CD14-positive monocyte (primary cell): ENCODE measurements around the gene SLC35F1. TPM values are rescaled to one million over a fixed set of nuclear protein-coding genes. Genes with fewer than 3 reads are reported as not detected.

Experiments used
- DNase-seq, 3 donors: peaks; one replicate each; pipeline ENCODE4 v3.0.0-alpha.2; 2011 to 2022
- H2AFZ ChIP-seq: 2 replicates; pipeline ENCODE4 v1.6.0; 2012; ENCODE audit warnings: mild to moderate bottlenecking, low read depth, low read length, inconsistent platforms; ENCODE audit not compliant: insufficient read depth, poor library complexity, severe bottlenecking
- H3K27ac ChIP-seq, 2 donors: 1 replicate in 1 of 2; 2 replicates in 1 of 2; pipeline ENCODE4 v1.5.1; 2012 to 2013; ENCODE audit warnings: low read length in 2 of 2, control low read depth in 1 of 2, inconsistent platforms in 1 of 2, low read depth in 1 of 2, mild to moderate bottlenecking in 1 of 2
- H3K27me3 ChIP-seq, 2 donors: one replicate each; pipeline versions ENCODE4 v1.6.0 to v1.6.1; 2011 to 2013; ENCODE audit warnings: low read length in 2 of 2; ENCODE audit not compliant: control insufficient read depth in 2 of 2, insufficient read depth in 2 of 2
- H3K36me3 ChIP-seq, 2 donors: replicated peaks in 1 of 2; 1 replicate in 1 of 2; 2 replicates in 1 of 2; pipeline versions ENCODE4 v1.5.1 to v1.6.1; 2012 to 2013; ENCODE audit warnings: low read length in 2 of 2, control low read depth in 1 of 2, inconsistent platforms in 1 of 2, mild to moderate bottlenecking in 1 of 2; ENCODE audit not compliant: insufficient read depth in 2 of 2, control insufficient read depth in 1 of 2
- H3K4me1 ChIP-seq, 2 donors: 1 replicate in 1 of 2; 2 replicates in 1 of 2; pipeline versions ENCODE4 v1.5.1 to v1.6.1; 2012 to 2013; ENCODE audit warnings: low read length in 2 of 2, control low read depth in 1 of 2, inconsistent platforms in 1 of 2, mild to moderate bottlenecking in 1 of 2, moderate library complexity in 1 of 2; ENCODE audit not compliant: insufficient read depth in 2 of 2, control insufficient read depth in 1 of 2
- H3K4me2 ChIP-seq: replicated peaks from 2 replicates; pipeline ENCODE3; 2012; ENCODE audit warnings: low read length, moderate library complexity, mild to moderate bottlenecking; ENCODE audit not compliant: poor library complexity, severe bottlenecking; ENCODE audit errors: extremely low read depth
- H3K4me3 ChIP-seq, 3 experiments: fragments of 200-600 bp in 1 of 3; sonication (generic) in 1 of 3; replicated peaks in 1 of 3; 1 replicate in 2 of 3; 2 replicates in 1 of 3; pipeline ENCODE4 v1.5.1; 2011 to 2013; ENCODE audit warnings: low read length in 3 of 3, mild to moderate bottlenecking in 3 of 3, control low read depth in 2 of 3, low read depth in 2 of 3, inconsistent platforms in 1 of 3, moderate library complexity in 1 of 3
- H3K79me2 ChIP-seq: 2 replicates; pipeline ENCODE4 v1.6.0; 2012; ENCODE audit warnings: mild to moderate bottlenecking, control low read depth, inconsistent platforms, low read length, moderate library complexity; ENCODE audit not compliant: insufficient read depth
- H3K9ac ChIP-seq: 2 replicates; pipeline ENCODE4 v1.6.0; 2017; ENCODE audit warnings: low read length, mild to moderate bottlenecking; ENCODE audit not compliant: insufficient read depth, poor library complexity, severe bottlenecking
- H3K9me3 ChIP-seq, 2 donors: replicated peaks in 1 of 2; 1 replicate in 1 of 2; 2 replicates in 1 of 2; pipeline versions ENCODE4 v1.5.1 to v1.6.1; 2012 to 2013; ENCODE audit warnings: low read length in 2 of 2, control low read depth in 1 of 2; ENCODE audit not compliant: control insufficient read depth in 1 of 2, insufficient read depth in 1 of 2
- H4K20me1 ChIP-seq: 2 replicates; pipeline ENCODE4 v1.6.0; 2012; ENCODE audit warnings: mild to moderate bottlenecking, low read length, control low read depth, moderate library complexity; ENCODE audit not compliant: insufficient read depth
- H3K27ac Mint-ChIP-seq, 7 donors: one replicate each; pipeline ENCODE4 v1.8.0; 2020; ENCODE audit warnings: mild to moderate bottlenecking in 7 of 7, mixed read lengths in 7 of 7, moderate library complexity in 6 of 7, inconsistent platforms in 2 of 7
- H3K27me3 Mint-ChIP-seq, 3 donors: one replicate each; pipeline ENCODE4 v1.8.0; 2021 to 2022; ENCODE audit warnings: low read depth in 3 of 3, mild to moderate bottlenecking in 3 of 3, mixed read lengths in 3 of 3, moderate library complexity in 3 of 3, inconsistent platforms in 1 of 3
- H3K36me3 Mint-ChIP-seq, 2 donors: one replicate each; pipeline ENCODE4 v1.8.0; 2020; ENCODE audit warnings: mixed read lengths in 2 of 2, inconsistent platforms in 1 of 2, mild to moderate bottlenecking in 1 of 2
- H3K4me1 Mint-ChIP-seq: one replicate; pipeline ENCODE4 v1.8.0; 2020; ENCODE audit warnings: mild to moderate bottlenecking, mixed read lengths
- H3K4me3 Mint-ChIP-seq, 2 donors: one replicate each; pipeline ENCODE4 v1.8.0; 2020; ENCODE audit warnings: mild to moderate bottlenecking in 2 of 2, mixed read lengths in 2 of 2, moderate library complexity in 1 of 2
- H3K9me3 Mint-ChIP-seq, 7 donors: one replicate each; pipeline ENCODE4 v1.8.0; 2020 to 2022; ENCODE audit warnings: mixed read lengths in 7 of 7, mild to moderate bottlenecking in 6 of 7, moderate library complexity in 6 of 7, inconsistent platforms in 2 of 7
- CTCF ChIP-seq: fragments of 200-600 bp; IDR thresholded peaks from one replicate; pipeline ENCODE4 v1.8.0; 2022; ENCODE audit warnings: antibody characterized with exemption, mild to moderate bottlenecking
- WGBS: methylation state at CpG from one replicate; pipeline ENCODE4 v1.1.5; 2013; ENCODE audit warnings: missing lambda C conversion rate; ENCODE audit not compliant: insufficient coverage; 5-methylcytosine and 5-hydroxymethylcytosine counted together
- intact Hi-C, 2 donors: fragments of 100-400 bp; cut with micrococcal nuclease; formaldehyde crosslinking; loops; one replicate each; pipeline versions ENCODE4 v1.15.0 to v1.15.1; 2023
- polyA plus RNA-seq, 3 donors: library from polyadenylated mRNA; depleted of rRNA in 1 of 3; unstranded in 2 of 3; stranded (reverse) in 1 of 3; fragments of 300-500 nt in 2 of 3; fragments of >200 nt in 1 of 3; fragmentation: Illumina TruSeq in 2 of 3; gene quantifications; 1 replicate in 2 of 3; 2 replicates in 1 of 3; pipeline ENCODE4 v1.2.3, GENCODE V29; 2012 to 2021

SLC35F1 gene
- polyA plus RNA-seq, 3 donors = not detected

GRCh38 chr6:118325220-118325860, 418.3 kb downstream of the SLC35F1 start:
- no peaks in the 10 kb centered on the region for H3K4me1 Mint-ChIP-seq
- Histone ChIP-seq H3K36me3 (no peaks in the 10 kb centered on the region), H3K27ac (no peak overlapping the region), H3K9me3 (no peaks in the 10 kb centered on the region), H4K20me1 (no peaks in the 10 kb centered on the region), H3K4me2 (no peak overlapping the region), H3K4me3 (no peak overlapping the region), H2AFZ (no peak overlapping the region), H3K4me1 (no peaks in the 10 kb centered on the region), H3K9ac (no peak overlapping the region), H3K79me2 (no peaks in the 10 kb centered on the region), H3K27me3 (no peaks in the 10 kb centered on the region)
- no peak overlapping the region for H3K27ac Mint-ChIP-seq
- no peak for DNase-seq
- 87% methylated on average over 9 of the region's 10 CpGs for WGBS
- H3K27me3 Mint-ChIP-seq = peaks cover 2 to 3% (median 2%) of the 10 kb centered on the region in 3 donors
- H3K36me3 Mint-ChIP-seq = no peaks in the 10 kb centered on the region
- intact Hi-C loops = no loop called here
- peaks cover 0 to 9% (median 5%) of the 10 kb centered on the region in 7 donors for H3K9me3 Mint-ChIP-seq
- TF ChIP-seq CTCF = no peak
- H3K4me3 Mint-ChIP-seq = no peak overlapping the region

- intact Hi-C loops = no loop called here
- Histone ChIP-seq H2AFZ (no peak overlapping the region), H3K4me1 (no peaks in the 10 kb centered on the region), H3K9me3 (no peaks in the 10 kb centered on the region), H4K20me1 (no peaks in the 10 kb centered on the region), H3K9ac (no peak overlapping the region), H3K27me3 (no peaks in the 10 kb centered on the region), H3K27ac (no peak overlapping the region), H3K36me3 (no peaks in the 10 kb centered on the region), H3K4me2 (no peak overlapping the region), H3K79me2 (no peaks in the 10 kb centered on the region), H3K4me3 (no peak overlapping the region)
- TF ChIP-seq CTCF = no peak
- no peak overlapping the region for H3K4me3 Mint-ChIP-seq
- H3K27me3 Mint-ChIP-seq = peaks cover 2 to 3% (median 2%) of the 10 kb centered on the region in 3 donors
- no peak for DNase-seq
- peaks cover 0 to 10% (median 5%) of the 10 kb centered on the region in 7 donors for H3K9me3 Mint-ChIP-seq
- no peaks in the 10 kb centered on the region for H3K36me3 Mint-ChIP-seq
- H3K27ac Mint-ChIP-seq = no peak overlapping the region
- H3K4me1 Mint-ChIP-seq = no peaks in the 10 kb centered on the region
Observed at GRCh38 chr6:118326712-118327111, 419.6 kb downstream of the SLC35F1 start.
